Left renal cortex interstitium (tissue), 4 donors: Measurements from ENCODE around the gene NEK5. TPM values are rescaled to one million over a fixed set of nuclear protein-coding genes. Genes with fewer than 3 reads are reported as not detected.

Source experiments
- DNase-seq, 4 donors: peaks; one replicate each; pipeline ENCODE4 v3.0.0-alpha.2; 2013; ENCODE audit warnings: low read depth in 4 of 4, low spot score in 2 of 4, missing footprints in 1 of 4
- polyA plus RNA-seq, 4 donors: library from polyadenylated mRNA; unstranded; fragments of 120-200 nt; gene quantifications; one replicate each; pipeline ENCODE4 v1.2.1, GENCODE V29; 2013; ENCODE audit not compliant: insufficient read length in 4 of 4

Gene NEK5
- polyA plus RNA-seq, 4 donors = 2.4 to 6.7 (median 4.1) TPM

DNA sequence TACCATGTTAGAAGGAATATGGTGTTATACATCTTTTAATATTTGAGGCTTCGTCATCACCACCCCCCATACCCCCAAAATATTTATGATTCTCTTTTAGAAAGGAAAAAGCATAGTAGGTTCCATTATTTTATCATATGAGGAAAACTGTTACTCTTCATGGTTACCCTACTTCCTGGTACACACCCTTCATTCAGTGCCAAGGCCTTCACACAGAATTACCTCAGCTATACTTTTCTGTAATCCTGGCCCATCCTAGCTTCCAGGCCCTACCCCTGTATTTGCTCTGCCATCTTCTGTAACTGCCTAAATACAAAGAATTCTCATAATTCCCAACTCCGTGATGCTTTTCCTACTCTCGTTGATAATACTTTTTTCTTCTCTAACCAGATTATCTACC, 108.7 kb downstream of the NEK5 start:
- no peak for DNase-seq

DNA sequence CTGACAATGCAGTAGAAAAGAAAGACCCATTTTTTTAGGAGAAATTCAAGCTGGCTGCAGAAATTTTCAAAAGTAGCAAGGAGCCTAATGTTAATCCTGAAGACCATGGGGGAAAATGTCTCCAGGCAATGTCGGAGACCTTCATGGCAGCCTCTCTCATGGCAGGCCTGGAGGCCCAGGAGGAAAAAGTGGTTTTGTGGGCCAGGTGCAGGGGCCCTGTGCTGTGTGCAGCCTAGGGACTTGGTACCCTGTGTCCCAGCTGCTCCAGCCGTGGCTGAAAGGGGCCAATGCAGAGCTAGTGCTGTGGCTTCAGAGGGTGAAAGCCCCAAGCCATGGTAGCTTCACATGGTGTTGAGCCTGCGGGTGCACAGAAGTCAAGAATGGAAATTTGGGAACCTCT, 112.6 kb downstream of the NEK5 start:
- no peak for DNase-seq

DNA sequence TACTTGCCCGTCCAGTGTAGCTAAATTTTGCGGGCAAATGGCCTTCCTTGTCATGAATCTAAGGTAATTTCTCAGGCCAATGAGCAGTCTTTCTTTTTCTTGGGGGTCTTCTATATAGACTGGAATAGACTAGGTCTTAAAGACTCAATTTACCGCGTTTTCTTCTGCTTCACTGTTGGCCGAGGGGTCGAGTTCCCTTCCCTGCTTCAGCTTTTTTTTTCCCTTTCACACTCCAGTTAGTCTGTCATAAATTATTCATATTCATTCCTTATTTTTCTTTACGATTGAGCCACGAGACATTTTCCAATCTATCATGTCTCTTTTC, 116.4 kb downstream of the NEK5 start:
- DNase-seq = no peak

DNA sequence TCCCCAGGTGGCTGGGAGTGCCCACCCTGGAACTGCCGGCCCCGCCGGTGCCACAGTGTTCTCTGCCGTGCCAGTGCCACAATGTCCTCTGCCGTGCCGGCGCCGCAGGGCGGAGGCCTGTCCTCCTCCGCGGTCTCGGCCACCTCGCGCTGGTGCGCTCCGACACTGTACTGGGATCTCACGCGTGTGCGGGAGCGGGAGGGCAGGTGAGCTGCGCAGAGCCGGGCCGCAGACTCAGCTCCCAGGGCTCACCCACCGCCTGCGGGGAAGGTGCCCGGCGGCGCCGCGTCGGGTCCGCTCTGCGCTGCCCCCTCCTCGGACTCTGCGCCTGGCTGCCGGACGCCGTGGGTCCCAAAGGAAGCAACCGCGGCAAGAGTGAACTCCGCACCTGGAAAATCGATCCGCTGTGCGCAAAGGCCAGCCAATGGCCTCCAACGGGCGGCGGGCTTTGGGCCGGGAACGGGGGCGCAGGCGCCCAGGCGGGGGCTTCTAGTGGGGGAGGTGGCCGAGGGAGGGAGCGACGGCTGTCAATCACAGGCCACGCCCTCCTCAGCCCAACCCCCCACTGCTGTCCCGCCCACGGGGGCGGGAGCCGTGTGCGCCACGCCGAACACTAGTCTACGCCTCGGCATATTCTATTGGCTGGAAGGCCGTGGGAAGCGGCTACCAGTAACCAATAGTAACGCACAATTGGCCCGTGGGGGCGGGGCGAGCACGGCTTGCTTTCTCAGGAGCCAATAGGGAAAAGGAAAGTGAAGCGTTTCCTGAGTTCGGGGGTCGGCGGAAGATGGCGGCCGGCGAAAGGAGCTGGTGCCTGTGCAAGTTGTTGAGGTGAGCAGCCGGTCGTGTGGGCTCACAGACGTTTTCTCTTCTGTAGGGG, 117.0 kb downstream of the NEK5 start, which contains the start of gene ALG11:
Gene ALG11 (plus strand): TSS at position 767 of the 880 bp plus-strand sequence. CDS start 21 bp downstream, at position 788.
- DNase-seq = peak; percentile 90 to 99 (median 96)

DNA sequence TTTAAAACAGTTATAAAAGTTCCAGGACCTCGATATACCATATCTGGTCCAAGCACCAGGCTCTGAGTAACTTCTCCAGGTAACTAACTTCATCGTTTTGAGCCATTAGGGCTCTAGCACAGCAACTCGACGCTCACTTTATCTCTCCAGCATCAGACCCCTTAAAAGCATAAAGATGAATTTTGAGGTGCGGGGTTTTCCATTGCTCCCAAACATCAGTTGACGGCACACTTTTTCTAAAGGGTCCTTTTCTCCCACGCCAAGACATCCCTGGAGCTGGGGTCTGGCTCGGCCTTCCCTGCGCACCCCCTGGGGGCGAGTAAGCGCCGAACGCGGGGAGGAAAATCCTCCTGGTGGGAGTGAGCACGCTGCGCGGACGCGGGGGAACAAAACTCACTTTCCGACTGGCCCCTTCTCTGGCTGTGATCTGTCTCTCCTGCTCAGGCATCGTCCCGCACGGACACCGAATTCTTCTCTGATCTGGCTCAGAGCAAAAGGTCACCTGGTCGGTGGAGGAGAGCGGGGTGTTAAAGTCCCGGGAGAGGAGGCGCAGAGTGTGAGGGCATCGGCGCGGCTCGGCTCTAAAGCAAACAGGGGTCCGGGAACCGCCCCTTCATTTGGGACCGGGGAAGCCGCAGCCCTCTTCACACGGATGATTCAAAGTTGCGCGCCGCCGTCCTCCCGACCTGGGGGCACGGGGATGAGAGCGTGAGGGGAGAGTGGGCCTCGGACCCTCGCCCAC, 117.8 kb downstream of the NEK5 start, which contains the start of gene ATP7B:
Gene ATP7B (minus strand): TSS at position 561 of the 742 bp plus-strand sequence. CDS start 113 bp downstream, at position 448.
- DNase-seq = no peak

DNA sequence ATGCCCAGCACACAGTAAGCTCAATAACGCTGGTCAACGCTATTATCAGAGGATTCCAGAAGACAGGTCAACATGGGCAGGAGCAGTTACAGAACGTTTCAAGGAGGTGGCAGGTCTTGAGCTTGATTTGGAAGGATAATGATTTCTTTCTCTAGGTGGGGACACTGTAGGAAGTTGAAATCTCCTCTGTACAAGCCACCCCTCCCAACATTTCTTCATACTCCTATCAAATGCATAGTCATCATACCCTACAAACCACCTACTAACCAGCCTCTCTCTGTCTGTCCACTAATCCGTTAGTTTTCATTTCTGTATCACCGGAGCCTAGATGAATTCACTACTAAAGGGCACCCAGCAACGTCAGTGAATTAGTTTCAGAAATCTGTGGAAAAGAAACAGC, 118.9 kb downstream of the NEK5 start:
- no peak for DNase-seq

DNA sequence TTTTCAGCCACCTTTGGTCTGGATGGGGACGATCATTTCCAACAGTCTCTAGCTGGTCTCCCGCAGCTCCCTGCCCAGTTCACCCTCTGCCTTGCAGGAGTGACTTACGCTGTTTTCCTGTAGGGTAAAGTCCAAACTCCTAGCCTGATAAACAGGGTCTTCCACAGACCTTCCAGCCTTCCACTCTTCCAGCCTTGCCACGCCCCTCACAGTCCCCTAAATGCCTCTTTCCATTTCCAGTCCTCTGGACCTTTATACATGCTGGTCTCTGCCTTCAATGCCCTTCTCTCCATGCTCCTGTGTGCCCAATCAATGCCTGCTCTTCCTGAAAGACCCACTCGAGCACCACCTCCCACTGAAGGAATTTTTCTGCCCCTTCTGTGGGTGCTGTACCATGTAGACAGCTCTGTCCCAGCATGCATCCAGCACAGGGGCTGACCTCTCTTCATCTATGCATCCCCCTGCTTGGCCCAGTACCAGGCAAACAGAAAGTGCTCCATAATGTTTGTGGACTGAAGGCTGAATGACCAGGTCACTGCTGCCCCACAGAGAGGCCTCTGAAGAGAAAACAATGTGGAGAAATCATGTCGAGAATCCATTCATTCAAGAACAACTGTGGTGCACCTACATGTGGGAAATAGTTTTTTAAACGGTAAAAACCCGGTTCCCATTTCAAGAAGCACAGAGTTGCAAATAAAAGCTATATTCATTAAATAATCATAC, 122.2 kb downstream of the NEK5 start:
- DNase-seq = no peak

DNA sequence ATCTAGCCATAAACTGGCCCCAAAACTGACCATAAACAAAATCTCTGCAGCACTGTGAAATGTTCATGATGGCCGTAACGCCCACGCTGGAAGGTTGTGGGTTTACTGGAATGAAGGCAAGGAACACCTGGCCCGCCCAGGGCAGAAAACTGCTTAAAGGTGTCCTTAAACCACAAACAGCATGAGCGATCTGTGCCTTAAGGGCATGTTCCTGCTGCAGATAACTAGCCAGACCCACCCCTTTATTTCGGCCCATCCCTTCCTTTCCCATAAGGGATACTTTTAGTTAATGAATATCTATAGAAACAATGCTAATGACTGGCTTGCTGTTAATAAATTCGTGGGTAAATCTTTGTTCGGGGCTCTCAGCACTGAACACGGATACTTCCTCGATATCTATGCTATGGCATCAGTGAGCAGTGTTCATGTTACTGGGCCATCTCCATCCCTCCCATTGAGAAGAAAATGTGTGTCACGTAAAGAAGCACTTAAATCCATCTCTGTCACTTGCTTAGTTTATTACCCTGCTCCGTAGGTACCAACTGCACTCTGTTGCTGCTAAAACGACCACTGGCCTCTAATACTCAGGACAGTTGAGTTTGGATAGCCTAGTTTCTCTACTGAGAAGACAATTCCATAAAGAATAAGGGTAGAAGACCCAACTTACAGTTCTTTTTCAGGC, 122.9 kb downstream of the NEK5 start:
- no peak for DNase-seq

DNA sequence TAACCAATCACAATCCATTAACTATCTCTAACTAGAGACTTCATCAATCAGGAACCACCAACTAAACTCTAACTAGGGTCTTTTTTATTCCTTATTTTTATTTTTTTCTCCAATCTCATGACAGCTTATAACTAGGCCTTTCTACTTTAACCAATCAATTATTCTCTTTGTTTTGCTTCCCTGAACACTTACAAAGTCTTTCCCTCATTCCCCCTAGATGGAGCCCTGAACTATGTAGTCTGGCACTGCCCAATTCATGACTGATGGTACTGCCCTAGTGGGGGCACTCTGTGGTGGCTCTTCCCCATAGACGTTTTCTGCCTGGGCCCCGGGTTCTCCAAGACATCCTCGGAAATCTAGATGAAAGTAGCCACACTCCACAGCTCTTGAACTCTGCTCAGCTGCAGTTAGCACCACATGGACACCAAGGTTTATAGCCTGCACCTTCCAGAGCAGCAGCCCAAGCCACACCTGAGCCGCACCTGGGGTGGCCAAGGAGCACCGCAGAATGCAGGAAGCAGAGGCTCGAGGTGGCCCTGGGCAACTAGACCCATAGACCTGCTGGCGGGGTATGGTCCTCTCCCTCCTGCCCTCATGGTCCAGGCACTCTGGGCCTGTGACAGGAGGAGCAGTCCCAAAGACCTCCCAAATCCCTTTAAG, 124.2 kb downstream of the NEK5 start:
- DNase-seq = no peak

DNA sequence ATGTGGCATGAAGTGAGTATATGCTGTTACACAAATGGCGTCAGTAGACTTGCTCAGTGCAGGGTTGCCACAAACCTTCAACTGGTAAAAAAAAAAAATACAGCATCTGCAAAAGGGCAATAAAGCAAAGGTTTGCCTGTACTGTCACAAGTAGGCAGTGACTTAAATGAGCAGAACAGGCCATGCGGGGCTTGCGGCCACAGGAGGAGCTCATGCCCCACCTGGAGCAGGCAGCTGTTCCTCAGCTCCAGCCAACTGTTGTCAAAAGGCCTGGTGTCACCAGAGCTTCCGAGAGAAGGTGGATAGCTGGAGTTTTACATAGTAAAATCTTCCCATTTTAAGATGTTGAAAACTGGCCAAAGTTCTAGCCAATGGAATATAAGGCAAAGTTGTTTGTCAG, 125.3 kb downstream of the NEK5 start:
- DNase-seq = no peak

DNA sequence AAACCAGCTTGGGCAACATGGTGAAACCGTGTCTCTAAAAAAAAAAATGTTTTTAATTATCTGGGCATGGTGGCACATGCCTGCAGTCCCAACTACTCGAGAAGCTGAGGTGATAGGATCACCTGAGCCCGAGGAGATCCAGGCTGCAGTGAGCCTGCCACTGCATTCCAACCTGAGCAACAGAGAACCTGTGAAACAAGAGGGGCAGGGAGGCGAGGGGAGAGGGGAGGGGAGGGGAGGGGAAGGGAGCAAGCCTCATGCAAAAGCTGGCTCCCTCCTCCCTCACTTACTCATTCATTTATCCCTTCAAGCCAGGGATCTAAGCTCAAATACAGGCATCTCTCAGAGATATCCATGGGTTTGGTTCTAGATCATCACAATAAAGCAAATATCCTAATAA, 126.5 kb downstream of the NEK5 start:
- no peak for DNase-seq

DNA sequence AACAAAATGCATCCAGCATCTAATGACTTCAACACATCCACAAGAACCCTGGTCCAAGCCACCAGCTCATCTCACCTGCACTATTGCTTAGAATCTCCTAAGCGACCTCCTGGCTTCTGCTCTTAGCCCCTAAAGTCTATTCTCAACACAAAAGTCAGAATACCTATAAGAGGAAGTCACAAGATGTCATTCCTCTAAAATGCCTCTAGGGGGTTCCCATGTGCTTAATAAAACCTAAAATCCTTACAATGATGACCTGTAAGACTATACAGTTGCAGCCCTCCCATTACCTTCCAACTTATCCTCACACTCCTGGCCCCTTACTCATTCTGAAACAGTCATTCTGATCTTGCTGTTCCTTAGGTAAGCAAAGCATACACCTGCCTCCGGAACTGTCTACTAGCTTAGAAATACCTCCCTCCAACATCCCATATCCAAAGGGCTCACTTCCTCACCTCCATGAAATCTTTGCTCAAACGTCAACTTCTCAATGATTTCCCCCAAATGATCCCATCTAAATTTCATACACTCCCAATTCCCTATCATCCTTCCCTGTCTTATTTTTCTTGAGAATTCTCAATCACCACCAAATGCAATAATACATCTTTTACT, 127.6 kb downstream of the NEK5 start:
- no peak for DNase-seq

DNA sequence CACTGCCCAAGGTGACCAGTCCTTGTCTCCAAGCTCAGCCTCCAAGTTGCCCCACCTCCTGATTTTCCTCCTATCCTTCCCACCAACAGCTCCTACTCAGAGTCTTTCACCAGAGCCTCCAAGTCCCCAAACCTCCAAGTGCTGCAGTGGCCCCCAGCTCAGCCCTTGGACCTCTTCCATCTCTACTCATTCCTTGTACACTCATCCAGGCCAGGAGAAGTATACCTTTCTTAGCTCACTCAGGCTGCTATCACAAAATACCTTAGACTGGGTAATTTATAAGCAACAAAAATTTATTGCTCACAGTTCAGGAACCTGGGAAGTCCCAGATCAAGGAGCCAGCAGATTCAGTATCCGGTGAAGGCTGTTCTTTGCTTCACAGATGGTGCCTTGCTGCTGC, 129.0 kb downstream of the NEK5 start:
- no peak for DNase-seq

DNA sequence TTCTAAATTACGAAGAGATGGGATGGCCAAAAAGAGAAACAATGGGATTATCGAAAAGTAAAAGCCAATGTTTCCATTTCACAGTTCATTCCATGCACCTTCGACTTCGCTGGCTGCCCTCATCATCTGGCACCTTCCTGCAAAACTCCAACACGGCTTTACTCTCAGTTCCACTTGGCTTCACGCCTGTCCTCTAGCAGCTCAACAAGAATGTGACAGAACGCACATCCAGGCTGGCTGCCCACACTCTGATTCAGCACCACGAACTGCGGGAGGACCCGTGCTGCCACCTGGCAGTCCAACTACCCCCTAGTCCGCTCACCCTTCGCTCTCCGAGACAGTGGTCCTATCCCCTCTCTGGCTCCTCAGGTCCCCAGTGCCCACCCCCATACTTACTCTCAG, 129.4 kb downstream of the NEK5 start:
- no peak for DNase-seq

DNA sequence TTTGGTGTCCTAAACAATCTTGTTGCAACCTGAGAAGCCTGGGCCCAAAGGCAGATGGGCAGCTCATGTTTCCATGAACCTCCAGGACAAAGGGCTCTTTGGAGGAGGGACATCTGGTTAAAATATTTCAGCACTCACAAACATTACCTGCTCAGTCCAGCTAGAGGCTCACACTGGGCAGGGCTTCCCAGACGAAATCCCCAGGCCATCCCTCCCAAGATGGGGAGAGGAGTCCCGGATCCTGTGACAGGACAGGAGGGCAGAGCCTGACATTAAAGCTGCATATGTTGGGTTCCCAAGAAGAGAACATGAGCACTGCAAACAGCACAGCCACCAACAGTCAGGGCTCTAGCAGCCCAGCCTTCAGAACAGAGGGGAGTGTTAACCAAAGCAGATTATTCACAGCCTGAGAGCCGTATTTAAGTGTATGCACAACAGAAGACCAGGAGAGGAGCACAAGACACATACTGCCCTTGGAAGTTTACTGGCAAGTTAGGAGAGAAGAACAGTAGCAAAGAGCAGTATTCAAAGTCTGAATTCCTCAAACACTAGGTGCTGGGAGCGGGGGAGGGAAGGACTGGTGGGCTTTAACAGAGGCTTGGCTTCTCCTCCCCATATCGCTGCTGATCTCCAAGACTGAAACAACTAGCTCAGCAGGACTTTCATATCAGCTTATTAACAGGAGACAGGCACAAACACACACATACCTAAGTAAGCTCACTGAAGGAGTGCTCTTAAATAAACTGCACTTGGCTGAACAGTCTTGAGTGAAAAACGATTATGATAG, 130.0 kb downstream of the NEK5 start:
- no peak for DNase-seq

DNA sequence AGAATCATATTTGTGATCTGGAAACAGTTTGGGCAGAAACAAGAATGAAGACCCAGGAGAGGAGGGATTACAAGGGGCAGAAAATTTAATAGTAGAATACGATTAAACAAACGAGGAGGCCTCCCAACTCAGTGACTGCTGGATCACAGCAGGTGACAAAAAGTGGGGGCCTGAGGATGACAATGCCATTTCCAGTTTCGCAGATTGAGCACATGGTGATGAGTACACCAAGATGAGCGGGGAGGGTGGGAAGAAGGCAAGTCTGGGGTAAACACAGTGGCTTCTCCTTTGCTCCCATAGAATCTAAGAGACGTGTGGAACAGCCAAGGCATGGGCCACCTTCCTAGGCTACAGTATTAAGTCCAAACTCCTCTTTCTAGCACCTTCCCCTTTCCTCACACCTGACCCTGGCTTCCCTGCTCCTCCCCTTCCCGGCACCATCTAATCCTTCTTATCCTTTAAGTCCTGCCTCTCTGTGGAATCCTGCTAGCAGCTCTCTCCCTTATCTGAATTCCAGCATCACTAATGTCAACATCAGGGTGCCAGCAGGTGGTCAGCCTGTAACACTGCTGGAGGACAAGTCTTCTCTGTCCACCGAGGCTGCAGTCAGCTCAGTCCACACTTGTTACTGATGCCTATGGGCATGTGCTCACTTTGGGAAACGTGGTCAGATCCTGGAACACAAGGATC, 131.1 kb downstream of the NEK5 start:
- no peak for DNase-seq

DNA sequence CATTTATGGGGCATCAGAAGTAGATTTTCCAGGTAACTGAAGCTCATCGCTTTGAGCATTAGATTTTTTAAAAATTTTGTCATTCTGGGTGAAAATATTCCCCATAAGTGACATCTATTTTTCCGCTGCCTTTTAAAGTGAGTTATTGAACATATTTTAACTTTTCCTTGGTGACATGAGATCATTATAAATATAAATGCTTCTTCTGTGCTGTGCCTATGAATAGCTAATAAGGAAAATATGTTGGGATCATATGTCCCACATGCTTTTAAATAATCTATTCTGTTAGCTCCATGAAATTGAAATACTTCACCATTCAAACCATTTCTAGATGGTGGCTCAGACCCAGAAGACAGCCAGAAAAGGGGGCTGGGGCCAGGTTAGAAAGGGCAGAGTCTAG, 131.7 kb downstream of the NEK5 start:
- DNase-seq = no peak

DNA sequence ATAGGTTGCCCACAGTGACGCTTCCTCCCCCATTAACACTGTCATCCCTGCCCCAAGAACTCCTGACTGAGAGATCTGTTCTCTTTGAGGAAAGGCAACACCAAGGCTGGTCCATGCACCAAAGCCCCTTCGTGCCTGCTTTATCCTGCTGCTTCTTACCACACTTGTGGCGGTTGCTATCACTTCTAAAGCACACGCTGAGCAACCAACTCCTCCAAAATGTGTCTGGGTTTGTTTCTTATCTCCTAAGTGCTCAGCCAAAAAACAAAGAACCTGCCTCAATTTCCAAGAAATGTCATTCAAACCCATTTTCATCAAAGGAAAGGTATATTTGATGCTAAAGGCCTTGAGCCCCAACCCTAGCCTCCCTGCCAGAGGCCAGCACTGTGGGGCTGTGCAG, 132.2 kb downstream of the NEK5 start:
- DNase-seq = no peak
